ENCODE data around the gene TMEM201.

GRCh38 chr1:9603307-9603706 lies 14.6 kb downstream of the TMEM201 start:
- no peak for TF ChIP-seq CTCF (conservative IDR thresholded peaks at IDR 0.05)
- TF ChIP-seq EZH2 (IDR thresholded peaks at IDR 0.05; ENCODE audit: low read depth) = no peak

Data from PC-9 (cell line).